ENCODE data around the gene MIDN.

Gene MIDN

GRCh38 chr19:1210227-1210538, 38.2 kb upstream of the MIDN start:
- peaks cover 50% of the 10 kb centered on the region for H3K36me3 ChIP-seq (ENCODE audit: control insufficient read depth, low read length)
- H3F3A ChIP-seq (ENCODE audit: control insufficient read depth, insufficient read depth), result no peaks in the 10 kb centered on the region
- no peaks in the 10 kb centered on the region for H3K9me2 ChIP-seq (replicated peaks; ENCODE audit: control insufficient read depth, low read length)
- H3K79me2 ChIP-seq (ENCODE audit: control insufficient read depth, low read length), result peaks cover 91% of the 10 kb centered on the region
- H3K4me1 ChIP-seq (ENCODE audit: control insufficient read depth, low read length), result peaks cover 15% of the 10 kb centered on the region
- TF ChIP-seq, protein P1, sequence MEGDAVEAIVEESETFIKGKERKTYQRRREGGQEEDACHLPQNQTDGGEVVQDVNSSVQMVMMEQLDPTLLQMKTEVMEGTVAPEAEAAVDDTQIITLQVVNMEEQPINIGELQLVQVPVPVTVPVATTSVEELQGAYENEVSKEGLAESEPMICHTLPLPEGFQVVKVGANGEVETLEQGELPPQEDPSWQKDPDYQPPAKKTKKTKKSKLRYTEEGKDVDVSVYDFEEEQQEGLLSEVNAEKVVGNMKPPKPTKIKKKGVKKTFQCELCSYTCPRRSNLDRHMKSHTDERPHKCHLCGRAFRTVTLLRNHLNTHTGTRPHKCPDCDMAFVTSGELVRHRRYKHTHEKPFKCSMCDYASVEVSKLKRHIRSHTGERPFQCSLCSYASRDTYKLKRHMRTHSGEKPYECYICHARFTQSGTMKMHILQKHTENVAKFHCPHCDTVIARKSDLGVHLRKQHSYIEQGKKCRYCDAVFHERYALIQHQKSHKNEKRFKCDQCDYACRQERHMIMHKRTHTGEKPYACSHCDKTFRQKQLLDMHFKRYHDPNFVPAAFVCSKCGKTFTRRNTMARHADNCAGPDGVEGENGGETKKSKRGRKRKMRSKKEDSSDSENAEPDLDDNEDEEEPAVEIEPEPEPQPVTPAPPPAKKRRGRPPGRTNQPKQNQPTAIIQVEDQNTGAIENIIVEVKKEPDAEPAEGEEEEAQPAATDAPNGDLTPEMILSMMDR (IDR thresholded peaks at IDR 0.05; ENCODE audit: low read depth, low read length, poor library complexity, severe bottlenecking), result no peak
- TF ChIP-seq EZH2phosphoT487 (IDR thresholded peaks at IDR 0.05; ENCODE audit: borderline replicate concordance, low read length), result no peak
- no peak overlapping the region for H3K27ac ChIP-seq (ENCODE audit: low read depth, low read length)
- H3K27me3 ChIP-seq (ENCODE audit: control insufficient read depth, low read length), result no peaks in the 10 kb centered on the region
- peaks cover 9% of the 10 kb centered on the region; the same call in 1 of the 2 replicates for H4K20me1 ChIP-seq (ENCODE audit: control insufficient read depth, insufficient read depth, low read depth, low read length)
- no peaks in the 10 kb centered on the region for H3K9me3 ChIP-seq (ENCODE audit: control insufficient read depth, insufficient read depth, low read length)
- H3K4me2 ChIP-seq (ENCODE audit: low read length), result peak overlapping the region; percentile 1; the same call in 1 of the 2 replicates
- H3K4me3 ChIP-seq (ENCODE audit: low read length), result no peak overlapping the region

GRCh38 chr19:1211494-1212234, 36.7 kb upstream of the MIDN start:
- TF ChIP-seq EZH2phosphoT487 (IDR thresholded peaks at IDR 0.05; ENCODE audit: borderline replicate concordance, low read length), result no peak
- TF ChIP-seq, protein P1 (IDR thresholded peaks at IDR 0.05; ENCODE audit: low read depth, low read length, poor library complexity, severe bottlenecking), result no peak
- Histone ChIP-seq H3K4me1 (ENCODE audit: control insufficient read depth, low read length) (peaks cover 14% of the 10 kb centered on the region), H3K9me3 (ENCODE audit: control insufficient read depth, insufficient read depth, low read length) (no peaks in the 10 kb centered on the region), H3K36me3 (ENCODE audit: control insufficient read depth, low read length) (peaks cover 51% of the 10 kb centered on the region), H3F3A (ENCODE audit: control insufficient read depth, insufficient read depth) (no peaks in the 10 kb centered on the region), H4K20me1 (ENCODE audit: control insufficient read depth, insufficient read depth, low read depth, low read length) (peaks cover 9% of the 10 kb centered on the region; the same call in 1 of the 2 replicates), H3K9me2 (replicated peaks; ENCODE audit: control insufficient read depth, low read length) (no peaks in the 10 kb centered on the region), H3K4me2 (ENCODE audit: low read length) (no peak overlapping the region), H3K4me3 (ENCODE audit: low read length) (no peak overlapping the region), H3K79me2 (ENCODE audit: control insufficient read depth, low read length) (peaks cover 100% of the 10 kb centered on the region), H3K27ac (ENCODE audit: low read depth, low read length) (no peak overlapping the region), H3K27me3 (ENCODE audit: control insufficient read depth, low read length) (no peaks in the 10 kb centered on the region)

DNA sequence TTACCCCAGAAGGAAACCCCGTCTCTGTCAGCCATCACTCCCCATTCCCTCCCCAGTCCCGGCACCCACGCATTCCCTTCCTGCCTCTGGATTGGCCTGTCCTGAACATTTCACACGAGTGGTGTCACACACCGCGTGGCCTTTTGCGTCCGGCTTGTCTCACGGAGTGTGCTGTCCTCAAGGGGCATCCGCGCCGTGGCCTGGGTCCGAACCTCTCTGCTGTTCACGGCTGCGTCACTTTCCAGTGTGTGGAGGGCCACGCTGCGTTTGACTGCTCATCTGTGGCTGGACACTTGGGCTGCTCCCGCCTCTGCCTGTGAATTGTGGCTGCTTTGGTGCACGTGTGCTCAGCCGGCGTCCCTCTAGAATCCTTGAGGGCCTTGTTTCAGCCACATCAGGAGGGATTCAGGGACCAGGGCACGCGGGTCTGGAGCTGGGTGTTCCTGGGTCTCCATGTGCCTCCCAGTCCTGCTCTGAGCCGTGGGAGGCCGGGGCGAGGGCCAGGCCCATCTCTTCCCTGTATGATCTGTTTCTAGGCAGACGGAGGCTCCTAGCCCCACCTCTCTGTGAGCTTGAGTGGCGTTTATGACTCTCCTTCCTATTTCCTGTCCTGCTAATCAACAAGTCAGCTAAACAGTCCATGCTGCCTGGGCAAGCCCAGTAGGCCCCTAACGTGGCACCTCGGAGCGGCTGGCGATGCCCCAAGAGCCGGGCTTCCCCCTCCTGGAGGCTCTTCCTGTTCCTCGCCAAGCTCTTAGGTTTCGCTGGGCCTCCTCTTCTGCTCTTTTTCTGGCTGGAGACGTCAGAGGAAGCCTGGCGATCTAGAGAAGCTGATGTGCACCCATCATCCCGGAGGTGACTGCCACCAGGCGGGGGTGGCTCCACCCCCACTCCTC, 34.7 kb upstream of the MIDN start:
- Histone ChIP-seq H3K4me2 (ENCODE audit: low read length) (peak overlapping the region; percentile 6; the same call in 1 of the 2 replicates), H3K27ac (ENCODE audit: low read depth, low read length) (no peak overlapping the region), H3K9me2 (replicated peaks; ENCODE audit: control insufficient read depth, low read length) (no peaks in the 10 kb centered on the region), H3K4me1 (ENCODE audit: control insufficient read depth, low read length) (peaks cover 13% of the 10 kb centered on the region), H3K27me3 (ENCODE audit: control insufficient read depth, low read length) (no peaks in the 10 kb centered on the region), H4K20me1 (ENCODE audit: control insufficient read depth, insufficient read depth, low read depth, low read length) (peaks cover 14% of the 10 kb centered on the region; the same call in 1 of the 2 replicates), H3K4me3 (ENCODE audit: low read length) (no peak overlapping the region), H3K79me2 (ENCODE audit: control insufficient read depth, low read length) (peaks cover 100% of the 10 kb centered on the region), H3F3A (ENCODE audit: control insufficient read depth, insufficient read depth) (no peaks in the 10 kb centered on the region), H3K9me3 (ENCODE audit: control insufficient read depth, insufficient read depth, low read length) (no peaks in the 10 kb centered on the region), H3K36me3 (ENCODE audit: control insufficient read depth, low read length) (peaks cover 37% of the 10 kb centered on the region)
- TF ChIP-seq EZH2phosphoT487 (IDR thresholded peaks at IDR 0.05; ENCODE audit: borderline replicate concordance, low read length), result no peak
- TF ChIP-seq, protein P1 (IDR thresholded peaks at IDR 0.05; ENCODE audit: low read depth, low read length, poor library complexity, severe bottlenecking), result no peak
